ENCODE results near the gene P3H3. TPM values are rescaled to one million over a fixed set of nuclear protein-coding genes. Genes with fewer than 3 reads are reported as not detected.
A peak's percentile ranks its signal among the peaks of the same experiment; 100 is the strongest.

The P3H3 gene, protein sequence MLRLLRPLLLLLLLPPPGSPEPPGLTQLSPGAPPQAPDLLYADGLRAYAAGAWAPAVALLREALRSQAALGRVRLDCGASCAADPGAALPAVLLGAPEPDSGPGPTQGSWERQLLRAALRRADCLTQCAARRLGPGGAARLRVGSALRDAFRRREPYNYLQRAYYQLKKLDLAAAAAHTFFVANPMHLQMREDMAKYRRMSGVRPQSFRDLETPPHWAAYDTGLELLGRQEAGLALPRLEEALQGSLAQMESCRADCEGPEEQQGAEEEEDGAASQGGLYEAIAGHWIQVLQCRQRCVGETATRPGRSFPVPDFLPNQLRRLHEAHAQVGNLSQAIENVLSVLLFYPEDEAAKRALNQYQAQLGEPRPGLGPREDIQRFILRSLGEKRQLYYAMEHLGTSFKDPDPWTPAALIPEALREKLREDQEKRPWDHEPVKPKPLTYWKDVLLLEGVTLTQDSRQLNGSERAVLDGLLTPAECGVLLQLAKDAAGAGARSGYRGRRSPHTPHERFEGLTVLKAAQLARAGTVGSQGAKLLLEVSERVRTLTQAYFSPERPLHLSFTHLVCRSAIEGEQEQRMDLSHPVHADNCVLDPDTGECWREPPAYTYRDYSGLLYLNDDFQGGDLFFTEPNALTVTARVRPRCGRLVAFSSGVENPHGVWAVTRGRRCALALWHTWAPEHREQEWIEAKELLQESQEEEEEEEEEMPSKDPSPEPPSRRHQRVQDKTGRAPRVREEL
- total RNA-seq: 47.4 and 52.7 TPM in 2 replicates
- long read RNA-seq, partial matches to known transcripts: 1 of 6 reads
- long read RNA-seq, other reads (novel, unspliced or antisense): 2 of 6 reads

- H3K4me1 Mint-ChIP-seq: peaks cover 50% of the 10 kb centered on the region
- H3K27ac Mint-ChIP-seq (ENCODE audit: unreplicated experiment): peak within 1 kb of the TSS; percentile 99
- peaks cover 9% of the 10 kb centered on the region for H3K27me3 Mint-ChIP-seq (ENCODE audit: low read depth)
- H3K36me3 Mint-ChIP-seq (ENCODE audit: low read depth): peaks cover 7% of the 10 kb centered on the region
- peak within 1 kb of the TSS; percentile 98 for H3K4me3 Mint-ChIP-seq
- no peak for TF ChIP-seq CTCF (conservative IDR thresholded peaks at IDR 0.05)
- no peaks in the 10 kb centered on the region for H3K9me3 Mint-ChIP-seq
- DNase-seq (ENCODE audit: low read depth, low spot score): peak; percentile 43
Observed at GRCh38 chr12:6827982-6828780, at the start of gene P3H3. Gene P3H3, plus strand, starts transcription at chr12:6828407. Its CDS starts 34 bp downstream, at chr12:6828441.

GRCh38 chr12:6778574-6779550 is 49.3 kb upstream of the P3H3 start:
- Mint-ChIP-seq H3K27ac (ENCODE audit: unreplicated experiment) (peak overlapping the region; percentile 82), H3K4me1 (peaks cover 25% of the 10 kb centered on the region), H3K27me3 (ENCODE audit: low read depth) (peaks cover 18% of the 10 kb centered on the region), H3K9me3 (no peaks in the 10 kb centered on the region), H3K4me3 (peak overlapping the region; percentile 84), H3K36me3 (ENCODE audit: low read depth) (peaks cover 11% of the 10 kb centered on the region)
- peak; percentile 99 for DNase-seq (ENCODE audit: low read depth, low spot score)
- TF ChIP-seq CTCF (conservative IDR thresholded peaks at IDR 0.05): peak; percentile 100

- DNase-seq (ENCODE audit: low read depth, low spot score): no peak
- H3K9me3 Mint-ChIP-seq: no peaks in the 10 kb centered on the region
- peaks cover 9% of the 10 kb centered on the region for H3K27me3 Mint-ChIP-seq (ENCODE audit: low read depth)
- TF ChIP-seq CTCF (conservative IDR thresholded peaks at IDR 0.05): no peak
- H3K27ac Mint-ChIP-seq (ENCODE audit: unreplicated experiment): peak overlapping the region; percentile 82
- peaks cover 9% of the 10 kb centered on the region for H3K36me3 Mint-ChIP-seq (ENCODE audit: low read depth)
- peak overlapping the region; percentile 84 for H3K4me3 Mint-ChIP-seq
- H3K4me1 Mint-ChIP-seq: peaks cover 22% of the 10 kb centered on the region
Observed at GRCh38 chr12:6779708-6780432, 48.3 kb upstream of the P3H3 start.

GRCh38 chr12:6780573-6780972 is 47.6 kb upstream of the P3H3 start:
- Mint-ChIP-seq H3K36me3 (ENCODE audit: low read depth) (peaks cover 4% of the 10 kb centered on the region), H3K4me3 (no peak overlapping the region), H3K4me1 (peaks cover 21% of the 10 kb centered on the region), H3K27me3 (ENCODE audit: low read depth) (peaks cover 9% of the 10 kb centered on the region), H3K9me3 (no peaks in the 10 kb centered on the region), H3K27ac (ENCODE audit: unreplicated experiment) (no peak overlapping the region)
- DNase-seq (ENCODE audit: low read depth, low spot score): no peak
- no peak for TF ChIP-seq CTCF (conservative IDR thresholded peaks at IDR 0.05)

All from neural crest cell (in vitro differentiated cells).